ENCODE results near the gene GSTCD. TPM values are rescaled to one million over a fixed set of nuclear protein-coding genes. Genes with fewer than 3 reads are reported as not detected.

The GSTCD gene
- total and polyA plus RNA-seq, 9 of the 15 experiments (the other 6 are each of a cell fraction or from before 2014, with no cell fraction given), result 4.5 to 36.3 (median 16.0) TPM

- TF ChIP-seq ZNF592 (IDR thresholded peaks at IDR 0.05) (no peak), PCBP2 (IDR thresholded peaks at IDR 0.05; ENCODE audit: low read depth, low read length, poor library complexity, severe bottlenecking) (no peak), PRMT5 (CRISPR knock-in tag; IDR thresholded peaks at IDR 0.05) (no peak), ZNF699 (CRISPR knock-in tag; IDR thresholded peaks at IDR 0.05; ENCODE audit: insufficient replicate concordance) (no peak), U2AF1 (optimal IDR thresholded peaks at IDR 0.05; ENCODE audit: low read depth, low read length) (no peak), PML (IDR thresholded peaks at IDR 0.05; ENCODE audit: low read length) (peak; percentile 80), POLR3A (IDR thresholded peaks at IDR 0.05; ENCODE audit: borderline replicate concordance, extremely low read depth, insufficient read depth, insufficient read length) (no peak), PKNOX1 (IDR thresholded peaks at IDR 0.05) (peak; percentile 90), NFIC (IDR thresholded peaks at IDR 0.05) (peak; percentile 77), DACH1 (IDR thresholded peaks at IDR 0.05; ENCODE audit: partially characterized antibody) (no peak), ELK1 (CRISPR knock-in tag; IDR thresholded peaks at IDR 0.05) (no peak), ZNF444 (CRISPR knock-in tag; IDR thresholded peaks at IDR 0.05) (no peak), NKRF (IDR thresholded peaks at IDR 0.05; ENCODE audit: borderline replicate concordance) (peak; percentile 75; the same call in 1 of the 2 replicates), MTA2 (IDR thresholded peaks at IDR 0.05; ENCODE audit: low read depth) (no peak), RNF219 (CRISPR knock-in tag; IDR thresholded peaks at IDR 0.05) (no peak)
Measured at GRCh38 chr4:105708181-105709080, at the start of gene GSTCD, which contains the start of gene INTS12 (continued).
